A549 (cell line): ENCODE measurements around the gene ZP1.

Source experiments
- BHLHE40 ChIP-seq: IDR thresholded peaks from 2 replicates; pipeline ENCODE4 v1.6.1; 2012; ENCODE audit warnings: low read depth, low read length, inconsistent platforms
- CEBPB ChIP-seq, 2 experiments: fragments of >200 bp in 1 of 2; sonication (Bioruptor Twin) in 1 of 2; formaldehyde crosslinking in 1 of 2; IDR thresholded peaks; 2 replicates each; pipeline ENCODE4 v1.6.1; 2012 to 2016
- HDAC2 ChIP-seq: fragments of 200-600 bp; sonication (generic); IDR thresholded peaks from 2 replicates; pipeline ENCODE4 v1.6.1; 2016
- HOXA7 ChIP-seq: fragments of 250-450 bp; sonication (Bioruptor Pico); IDR thresholded peaks from 2 replicates; pipeline ENCODE4 v1.5.0; 2020; ENCODE audit warnings: mild to moderate bottlenecking, moderate library complexity
- PHF8 ChIP-seq: fragments of 200-600 bp; sonication (generic); IDR thresholded peaks from 2 replicates; pipeline ENCODE4 v1.6.1; 2016; ENCODE audit warnings: low read depth, mild to moderate bottlenecking, antibody characterized with exemption, moderate library complexity, borderline replicate concordance
- POLR2A ChIP-seq: IDR thresholded peaks from 2 replicates; pipeline ENCODE4 v1.6.1; 2012; ENCODE audit warnings: mild to moderate bottlenecking, low read length
- SMC3 ChIP-seq: fragments of >200 bp; sonication (Bioruptor Twin); formaldehyde crosslinking; IDR thresholded peaks from 3 replicates; pipeline ENCODE4 v1.6.1; 2018; ENCODE audit warnings: inconsistent platforms
- ZSCAN20 ChIP-seq: fragments of 250-450 bp; sonication (Bioruptor Pico); IDR thresholded peaks from 2 replicates; pipeline ENCODE4 v1.8.0; 2022; ENCODE audit warnings: mild to moderate bottlenecking, moderate library complexity
- TF ChIP-seq, protein P1 (sequence below): fragments of 200-600 bp; sonication (generic); IDR thresholded peaks from 2 replicates; pipeline ENCODE4 v1.6.1; 2016; ENCODE audit warnings: antibody characterized with exemption, mild to moderate bottlenecking, moderate library complexity
- TF ChIP-seq, protein P2 (sequence below): IDR thresholded peaks from 2 replicates; pipeline ENCODE4 v1.6.1; 2012; ENCODE audit warnings: low read depth, borderline replicate concordance
- TF ChIP-seq, protein P3 (sequence below): fragments of >200 bp; sonication (Bioruptor Twin); formaldehyde crosslinking; IDR thresholded peaks from 3 replicates; pipeline ENCODE4 v1.5.1; 2016
- TF ChIP-seq, protein P4 (sequence below): fragments of 450-650 bp; IDR thresholded peaks from 2 replicates; pipeline ENCODE4 v1.6.1; 2014; ENCODE audit warnings: antibody characterized with exemption

DNA sequence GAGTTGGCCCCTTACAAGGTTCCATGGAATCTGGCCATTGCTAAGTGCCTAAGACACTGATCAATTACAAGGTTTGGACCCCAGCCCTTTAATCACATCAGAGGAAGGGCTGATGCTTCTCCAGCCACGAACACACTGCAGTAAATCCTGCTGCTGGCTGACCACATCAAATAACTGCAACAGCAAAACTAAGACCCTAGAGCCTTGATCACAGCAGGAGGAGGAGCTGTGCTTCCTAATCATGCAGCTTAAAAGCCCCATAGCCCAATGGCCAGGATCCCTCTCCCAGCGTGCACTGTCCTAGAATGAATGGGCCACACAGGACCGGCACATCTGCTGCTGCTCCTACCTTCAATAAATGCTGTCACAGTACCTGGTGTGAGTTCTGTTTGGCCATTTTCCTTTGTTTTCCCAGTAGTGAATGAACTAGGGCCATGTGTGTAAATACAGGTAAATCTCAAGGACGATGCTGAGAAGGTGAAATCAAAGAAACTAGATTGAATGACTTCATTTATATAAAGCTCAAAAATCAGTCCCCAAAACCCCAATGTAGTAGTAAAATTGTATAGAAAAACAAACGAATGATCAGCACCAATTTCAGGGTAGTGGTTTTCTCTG is 12.7 kb downstream of the ZP1 start:
- TF ChIP-seq, protein P1, sequence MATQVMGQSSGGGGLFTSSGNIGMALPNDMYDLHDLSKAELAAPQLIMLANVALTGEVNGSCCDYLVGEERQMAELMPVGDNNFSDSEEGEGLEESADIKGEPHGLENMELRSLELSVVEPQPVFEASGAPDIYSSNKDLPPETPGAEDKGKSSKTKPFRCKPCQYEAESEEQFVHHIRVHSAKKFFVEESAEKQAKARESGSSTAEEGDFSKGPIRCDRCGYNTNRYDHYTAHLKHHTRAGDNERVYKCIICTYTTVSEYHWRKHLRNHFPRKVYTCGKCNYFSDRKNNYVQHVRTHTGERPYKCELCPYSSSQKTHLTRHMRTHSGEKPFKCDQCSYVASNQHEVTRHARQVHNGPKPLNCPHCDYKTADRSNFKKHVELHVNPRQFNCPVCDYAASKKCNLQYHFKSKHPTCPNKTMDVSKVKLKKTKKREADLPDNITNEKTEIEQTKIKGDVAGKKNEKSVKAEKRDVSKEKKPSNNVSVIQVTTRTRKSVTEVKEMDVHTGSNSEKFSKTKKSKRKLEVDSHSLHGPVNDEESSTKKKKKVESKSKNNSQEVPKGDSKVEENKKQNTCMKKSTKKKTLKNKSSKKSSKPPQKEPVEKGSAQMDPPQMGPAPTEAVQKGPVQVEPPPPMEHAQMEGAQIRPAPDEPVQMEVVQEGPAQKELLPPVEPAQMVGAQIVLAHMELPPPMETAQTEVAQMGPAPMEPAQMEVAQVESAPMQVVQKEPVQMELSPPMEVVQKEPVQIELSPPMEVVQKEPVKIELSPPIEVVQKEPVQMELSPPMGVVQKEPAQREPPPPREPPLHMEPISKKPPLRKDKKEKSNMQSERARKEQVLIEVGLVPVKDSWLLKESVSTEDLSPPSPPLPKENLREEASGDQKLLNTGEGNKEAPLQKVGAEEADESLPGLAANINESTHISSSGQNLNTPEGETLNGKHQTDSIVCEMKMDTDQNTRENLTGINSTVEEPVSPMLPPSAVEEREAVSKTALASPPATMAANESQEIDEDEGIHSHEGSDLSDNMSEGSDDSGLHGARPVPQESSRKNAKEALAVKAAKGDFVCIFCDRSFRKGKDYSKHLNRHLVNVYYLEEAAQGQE: no peak
- TF ChIP-seq ZSCAN20 (CRISPR knock-in tag) (no peak), CEBPB (IDR thresholded peaks at IDR 0.05) (no peak), HOXA7 (CRISPR knock-in tag) (no peak), BHLHE40 (no peak), SMC3 (no peak), HDAC2 (no peak), POLR2A (no peak), PHF8 (no peak)
- TF ChIP-seq, protein P2, sequence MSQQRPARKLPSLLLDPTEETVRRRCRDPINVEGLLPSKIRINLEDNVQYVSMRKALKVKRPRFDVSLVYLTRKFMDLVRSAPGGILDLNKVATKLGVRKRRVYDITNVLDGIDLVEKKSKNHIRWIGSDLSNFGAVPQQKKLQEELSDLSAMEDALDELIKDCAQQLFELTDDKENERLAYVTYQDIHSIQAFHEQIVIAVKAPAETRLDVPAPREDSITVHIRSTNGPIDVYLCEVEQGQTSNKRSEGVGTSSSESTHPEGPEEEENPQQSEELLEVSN: no peak
- TF ChIP-seq, protein P3, sequence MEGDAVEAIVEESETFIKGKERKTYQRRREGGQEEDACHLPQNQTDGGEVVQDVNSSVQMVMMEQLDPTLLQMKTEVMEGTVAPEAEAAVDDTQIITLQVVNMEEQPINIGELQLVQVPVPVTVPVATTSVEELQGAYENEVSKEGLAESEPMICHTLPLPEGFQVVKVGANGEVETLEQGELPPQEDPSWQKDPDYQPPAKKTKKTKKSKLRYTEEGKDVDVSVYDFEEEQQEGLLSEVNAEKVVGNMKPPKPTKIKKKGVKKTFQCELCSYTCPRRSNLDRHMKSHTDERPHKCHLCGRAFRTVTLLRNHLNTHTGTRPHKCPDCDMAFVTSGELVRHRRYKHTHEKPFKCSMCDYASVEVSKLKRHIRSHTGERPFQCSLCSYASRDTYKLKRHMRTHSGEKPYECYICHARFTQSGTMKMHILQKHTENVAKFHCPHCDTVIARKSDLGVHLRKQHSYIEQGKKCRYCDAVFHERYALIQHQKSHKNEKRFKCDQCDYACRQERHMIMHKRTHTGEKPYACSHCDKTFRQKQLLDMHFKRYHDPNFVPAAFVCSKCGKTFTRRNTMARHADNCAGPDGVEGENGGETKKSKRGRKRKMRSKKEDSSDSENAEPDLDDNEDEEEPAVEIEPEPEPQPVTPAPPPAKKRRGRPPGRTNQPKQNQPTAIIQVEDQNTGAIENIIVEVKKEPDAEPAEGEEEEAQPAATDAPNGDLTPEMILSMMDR: no peak
- TF ChIP-seq, protein P4, sequence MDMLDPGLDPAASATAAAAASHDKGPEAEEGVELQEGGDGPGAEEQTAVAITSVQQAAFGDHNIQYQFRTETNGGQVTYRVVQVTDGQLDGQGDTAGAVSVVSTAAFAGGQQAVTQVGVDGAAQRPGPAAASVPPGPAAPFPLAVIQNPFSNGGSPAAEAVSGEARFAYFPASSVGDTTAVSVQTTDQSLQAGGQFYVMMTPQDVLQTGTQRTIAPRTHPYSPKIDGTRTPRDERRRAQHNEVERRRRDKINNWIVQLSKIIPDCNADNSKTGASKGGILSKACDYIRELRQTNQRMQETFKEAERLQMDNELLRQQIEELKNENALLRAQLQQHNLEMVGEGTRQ: no peak
